Fibroblast of mammary gland (primary cell): ENCODE measurements around the gene BIRC2.

Source experiments
- DNase-seq: peaks from one replicate; pipeline ENCODE4 v3.0.0-alpha.2; 2010; ENCODE audit warnings: low read depth
- H3K4me3 ChIP-seq: 2 replicates; pipeline ENCODE4 v1.5.1; 2011; ENCODE audit warnings: low read depth, mild to moderate bottlenecking, low read length, moderate library complexity; ENCODE audit not compliant: control insufficient read depth
- CTCF ChIP-seq: conservative IDR thresholded peaks from 2 replicates; pipeline ENCODE4 v1.5.1; 2011; ENCODE audit warnings: low read depth, low read length, inconsistent platforms; ENCODE audit not compliant: control insufficient read depth, insufficient read depth

BIRC2 gene

GRCh38 chr11:102427068-102427467, 80.1 kb downstream of the BIRC2 start:
- no peak for TF ChIP-seq CTCF
- H3K4me3 ChIP-seq: no peak overlapping the region
- DNase-seq: no peak
